HG03520 (cell line): ENCODE data around the gene KCNJ5.
A peak's percentile ranks its signal among the peaks of the same experiment; 100 is the strongest.

Experiments used
- ATAC-seq: cut with Tn5 transposase; IDR thresholded peaks from one replicate; pipeline ENCODE4 v1.9.1; 2021; ENCODE audit warnings: mild to moderate bottlenecking, moderate library complexity; ENCODE audit not compliant: unreplicated experiment

KCNJ5 gene

DNA sequence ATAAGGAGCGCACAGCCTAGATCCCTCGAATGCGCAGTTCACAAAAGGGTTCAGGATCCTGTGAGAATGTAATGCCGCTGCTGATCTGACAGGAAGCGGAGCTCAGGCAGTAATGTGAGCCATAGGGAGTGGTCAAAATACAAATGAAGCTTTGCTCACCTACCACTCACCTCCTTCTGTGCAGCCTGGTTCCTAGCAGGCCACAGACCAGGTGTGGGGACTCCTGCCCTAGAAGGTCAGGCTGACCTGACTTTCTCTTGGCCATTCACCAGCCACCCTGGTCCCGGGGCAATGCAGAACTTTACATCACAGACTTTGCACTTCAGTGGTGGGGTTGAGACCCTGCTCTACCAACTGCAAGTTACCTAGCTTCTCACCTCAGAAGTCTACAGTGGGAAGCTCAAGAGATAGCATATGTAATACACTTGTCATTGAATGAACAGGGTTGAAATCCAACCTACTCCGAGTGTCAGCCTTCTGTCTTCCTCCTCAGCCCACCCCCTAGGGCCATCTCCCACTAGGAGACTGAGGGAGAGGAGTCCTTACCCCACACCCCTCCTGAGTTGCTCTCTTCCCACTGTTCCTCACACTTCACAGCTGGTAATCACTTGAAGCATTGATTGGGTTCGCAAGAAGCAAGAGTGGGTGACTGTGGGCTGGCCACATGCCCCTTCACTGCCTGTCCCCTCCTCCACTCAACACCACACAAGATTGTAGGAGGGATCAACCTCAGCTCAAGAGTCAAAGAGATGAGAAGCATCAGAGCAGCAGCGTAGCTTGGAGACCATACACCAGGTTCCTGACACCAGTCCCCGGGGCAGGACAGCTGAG lies 22.1 kb upstream of the KCNJ5 start:
- ATAC-seq, result no peak

DNA sequence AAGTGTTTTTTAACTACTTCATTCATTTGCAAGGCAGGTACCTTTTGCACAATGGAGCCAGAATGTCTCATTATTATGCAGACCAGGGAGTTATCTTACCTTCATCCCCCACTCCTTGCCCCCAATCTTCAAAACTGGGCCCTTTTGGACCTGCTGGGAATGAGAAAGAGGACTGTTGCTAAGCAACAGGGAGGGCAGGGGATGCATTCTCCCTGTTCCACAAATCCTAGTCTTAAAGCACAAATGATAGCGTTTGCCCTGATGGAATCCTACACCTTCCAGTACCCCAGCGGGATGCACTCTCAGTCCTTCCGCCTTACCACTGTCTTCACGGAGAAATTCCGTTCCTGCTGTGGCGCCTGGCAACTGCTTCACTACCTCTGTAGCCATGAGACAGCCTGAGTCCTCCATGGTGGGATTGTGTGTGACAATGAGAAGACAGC lies 20.0 kb upstream of the KCNJ5 start:
- no peak for ATAC-seq

DNA sequence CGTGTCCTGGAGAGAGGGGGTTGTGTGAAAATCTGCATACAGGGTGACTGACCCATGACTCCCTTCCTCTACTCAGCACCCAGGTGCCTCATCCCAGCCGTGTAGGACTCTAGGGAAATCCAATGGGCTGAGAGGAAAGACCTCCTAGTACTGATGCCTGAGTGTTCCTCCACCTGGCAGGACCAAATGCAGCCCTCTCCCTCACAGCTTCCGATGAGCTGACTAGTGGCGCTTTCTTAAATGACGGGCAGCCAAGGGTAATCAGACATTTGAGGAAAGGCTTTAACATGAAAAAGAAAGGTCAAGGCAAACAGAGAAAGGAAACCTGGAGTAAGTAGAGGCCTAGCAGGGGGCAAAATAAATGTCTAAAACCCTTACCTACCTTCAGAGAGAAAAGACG lies 19.1 kb upstream of the KCNJ5 start:
- no peak for ATAC-seq

DNA sequence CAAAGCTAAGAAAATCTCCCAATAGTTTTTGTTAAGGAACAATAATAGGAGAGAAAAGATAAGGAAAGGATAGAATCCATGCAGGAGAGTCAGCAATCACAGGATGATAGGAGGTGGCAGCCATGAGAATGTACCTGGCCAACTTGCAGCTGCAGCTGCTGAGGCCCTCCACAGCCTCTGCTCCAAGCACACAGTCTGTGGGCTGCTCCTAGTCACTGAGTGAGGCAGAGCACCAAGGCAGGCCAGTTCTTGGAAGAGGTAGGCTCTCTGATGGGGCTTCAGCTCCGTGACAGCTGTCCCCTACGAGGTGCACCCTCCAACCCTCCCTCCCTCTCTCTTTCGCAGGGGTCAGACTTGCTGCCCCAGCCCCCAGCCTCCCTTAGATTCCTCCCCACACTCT lies 18.6 kb upstream of the KCNJ5 start:
- no peak for ATAC-seq

DNA sequence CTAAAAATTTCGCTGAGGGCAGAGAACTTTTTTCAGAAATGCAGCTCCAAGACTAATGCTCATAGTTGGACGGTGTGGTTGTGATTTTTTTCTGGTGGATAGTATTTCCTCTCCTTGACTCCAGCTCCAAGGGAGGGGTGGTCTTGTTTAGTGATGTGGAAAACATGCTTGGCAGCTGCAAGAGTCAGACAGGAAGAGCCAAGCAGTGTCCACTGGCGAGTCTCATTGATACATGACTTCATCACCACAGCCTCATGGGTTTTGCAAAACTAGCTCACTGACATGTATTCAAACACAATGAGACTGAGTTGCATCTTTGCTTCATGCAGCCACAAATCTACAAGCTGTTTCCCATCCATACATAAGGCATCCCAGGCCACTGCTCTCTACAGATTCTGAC lies 16.7 kb upstream of the KCNJ5 start:
- ATAC-seq, result no peak

DNA sequence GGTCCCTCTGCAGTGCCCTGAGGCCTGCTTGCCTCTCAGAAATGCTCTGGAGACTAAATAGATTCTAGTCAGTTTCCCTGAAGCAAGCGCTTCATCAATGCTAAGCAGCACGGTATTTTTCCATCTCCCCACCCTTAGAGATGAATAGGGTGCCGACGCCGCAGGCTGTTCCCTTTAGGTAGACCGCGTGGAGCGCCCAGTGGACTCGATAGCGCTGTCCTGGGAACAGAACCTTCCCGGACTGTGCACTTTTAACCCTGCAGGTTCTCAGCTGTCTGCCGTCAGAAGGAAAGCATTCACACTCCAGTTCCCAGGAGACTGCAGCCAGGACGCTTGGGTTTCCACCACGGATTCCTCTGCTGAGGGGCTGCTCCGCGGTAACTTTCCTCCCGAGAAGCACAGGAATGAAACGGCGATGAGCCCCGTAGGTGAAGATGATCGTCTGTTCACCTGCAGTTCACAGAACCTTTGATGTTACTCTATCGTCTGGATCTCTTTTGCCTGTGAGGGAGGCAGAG lies 15.0 kb upstream of the KCNJ5 start:
- no peak for ATAC-seq

DNA sequence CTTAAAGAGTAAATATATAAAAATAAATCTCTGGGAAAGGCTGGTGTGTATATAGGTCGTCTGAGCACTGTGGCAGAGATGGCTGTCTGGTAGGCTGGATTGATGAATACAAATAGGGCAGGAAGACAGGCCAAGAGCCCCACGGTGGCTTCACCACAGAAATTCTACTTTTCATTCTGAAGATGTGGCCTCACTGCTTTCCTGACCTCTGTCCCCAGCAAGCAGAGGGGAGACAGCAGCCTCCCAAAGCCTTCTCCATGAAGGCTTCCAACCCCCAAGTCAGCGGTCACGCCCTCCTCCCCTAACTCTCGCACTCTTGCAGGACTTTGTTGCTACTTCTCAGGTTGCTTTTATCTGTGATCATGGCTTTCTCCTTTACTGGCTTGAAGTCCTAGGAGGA lies 13.4 kb upstream of the KCNJ5 start:
- ATAC-seq, result no peak

DNA sequence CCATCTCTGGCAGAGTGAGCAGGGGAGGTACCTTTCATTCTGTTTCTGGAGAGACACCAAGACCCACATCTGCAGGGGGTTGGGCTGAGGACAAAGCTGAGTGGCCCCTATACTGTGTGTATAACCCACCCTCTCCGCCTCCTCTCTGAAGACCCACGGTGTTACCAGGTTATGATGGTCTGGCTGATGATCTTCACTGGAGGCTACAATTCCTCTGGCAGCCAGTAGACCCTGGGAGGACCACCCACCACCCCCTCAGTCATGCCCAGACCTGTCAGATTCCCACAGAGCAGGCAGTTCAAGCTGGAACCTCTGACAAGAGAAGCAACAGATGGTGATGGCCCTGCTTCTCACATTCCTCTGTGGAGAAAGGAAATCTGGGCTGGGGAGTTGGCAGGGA lies 12.7 kb upstream of the KCNJ5 start:
- ATAC-seq, result no peak

DNA sequence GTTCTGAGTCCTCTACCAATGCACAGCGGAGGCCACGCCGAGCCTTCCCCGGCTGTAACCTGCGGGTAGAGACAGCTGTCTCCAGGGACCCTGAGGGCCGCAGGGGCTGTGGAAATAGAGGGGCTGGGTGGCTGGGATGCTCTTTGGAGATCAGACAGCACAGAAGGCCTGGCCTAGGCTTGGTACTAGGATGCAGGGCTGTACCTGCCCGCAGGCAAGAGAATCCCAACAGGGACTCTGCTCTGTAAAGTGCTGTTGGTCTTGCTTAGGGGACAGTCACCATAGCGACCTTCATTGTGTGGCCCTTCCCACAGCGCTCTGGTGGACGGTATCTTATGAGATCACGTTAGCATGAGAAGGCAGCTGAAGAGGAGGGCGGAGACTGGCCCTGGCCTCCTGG lies 11.3 kb upstream of the KCNJ5 start:
- ATAC-seq, result no peak

DNA sequence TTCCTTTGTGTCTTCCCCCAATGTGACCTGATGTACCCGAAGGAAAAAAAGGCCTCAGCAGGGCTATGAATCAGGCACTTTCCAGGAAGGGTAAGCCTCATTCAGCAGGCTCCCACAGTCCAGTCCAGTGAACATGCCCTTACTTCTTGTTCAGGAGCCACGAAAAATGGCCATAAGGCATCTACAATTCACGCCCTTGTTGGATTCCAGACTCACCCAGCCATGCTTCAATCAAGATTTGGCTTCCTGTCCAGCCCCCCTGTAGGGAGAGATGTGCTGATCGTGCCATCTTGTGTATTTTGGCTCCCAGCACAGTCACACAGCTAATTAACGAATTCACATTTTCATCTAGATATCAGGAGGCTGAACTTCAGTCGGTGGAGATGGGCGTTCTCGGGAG lies 9.9 kb upstream of the KCNJ5 start:
- ATAC-seq, result no peak

DNA sequence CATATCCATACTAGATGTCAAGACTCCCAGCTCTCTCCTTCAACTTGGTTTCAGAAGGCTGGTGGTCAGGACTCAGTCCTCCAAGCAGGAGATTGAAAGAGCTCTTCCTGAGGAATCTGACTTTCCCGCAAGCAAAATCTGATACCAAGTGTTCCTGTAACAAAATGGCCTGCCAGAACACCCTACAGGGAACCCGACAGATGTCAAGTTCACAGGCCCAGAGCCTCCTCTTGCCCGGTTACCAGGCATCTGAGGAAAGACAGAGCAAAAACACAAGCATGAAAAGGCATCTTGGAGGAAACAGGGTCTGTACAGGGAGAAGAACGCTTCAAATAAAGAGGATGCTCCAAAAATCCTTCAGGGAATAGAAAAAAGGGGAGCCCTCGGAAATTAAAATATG lies 8.7 kb upstream of the KCNJ5 start:
- no peak for ATAC-seq

DNA sequence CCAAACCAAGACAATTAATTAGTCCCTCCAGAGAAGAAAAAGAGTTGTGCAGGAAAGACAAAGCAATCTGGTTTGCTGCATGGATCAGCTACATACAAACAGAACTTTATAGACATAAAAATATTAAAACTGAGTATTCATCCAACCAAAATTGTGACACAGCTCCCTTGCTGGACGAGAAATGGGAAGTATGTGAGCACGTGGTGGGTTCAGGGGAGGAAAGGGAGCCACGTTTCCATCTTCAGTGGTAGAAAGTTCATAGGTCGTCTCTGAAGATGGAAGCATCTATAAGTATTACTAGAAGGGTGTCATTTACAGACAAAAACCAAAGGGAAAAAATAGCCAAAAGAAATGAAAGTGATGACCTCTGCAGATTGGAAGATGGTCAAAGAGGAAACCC lies 7.1 kb upstream of the KCNJ5 start:
- no peak for ATAC-seq

DNA sequence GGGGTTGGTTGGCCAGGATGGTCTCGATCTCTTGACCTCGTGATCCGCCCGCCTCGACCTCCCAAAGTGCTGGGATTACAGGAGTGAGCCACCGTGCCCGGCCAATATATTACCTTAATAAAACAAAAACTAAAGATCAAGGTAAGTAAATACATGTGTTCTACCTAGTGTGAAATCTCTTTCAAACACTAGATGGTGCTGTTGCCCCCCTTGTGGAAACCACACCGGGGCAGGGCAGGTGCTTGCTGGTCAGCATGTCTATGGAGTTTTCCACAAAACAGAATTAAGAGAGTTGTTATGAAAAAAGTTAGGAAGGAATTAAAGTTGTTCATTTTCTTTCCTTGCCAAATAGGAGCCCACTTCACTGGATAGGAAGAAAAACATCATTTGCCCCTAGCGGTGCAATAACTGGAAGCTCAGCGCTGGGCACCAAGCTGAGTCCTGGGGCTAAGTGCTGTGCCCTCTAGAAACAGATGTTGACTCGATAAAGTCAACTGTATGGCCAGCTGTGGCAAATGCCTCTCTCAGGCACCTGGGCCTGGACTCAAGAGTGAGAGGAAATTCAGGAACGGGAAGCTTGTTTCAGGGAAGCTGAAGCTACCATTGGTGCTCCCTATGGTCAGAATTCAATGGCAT lies 6.3 kb upstream of the KCNJ5 start:
- ATAC-seq, result peak; percentile 83

DNA sequence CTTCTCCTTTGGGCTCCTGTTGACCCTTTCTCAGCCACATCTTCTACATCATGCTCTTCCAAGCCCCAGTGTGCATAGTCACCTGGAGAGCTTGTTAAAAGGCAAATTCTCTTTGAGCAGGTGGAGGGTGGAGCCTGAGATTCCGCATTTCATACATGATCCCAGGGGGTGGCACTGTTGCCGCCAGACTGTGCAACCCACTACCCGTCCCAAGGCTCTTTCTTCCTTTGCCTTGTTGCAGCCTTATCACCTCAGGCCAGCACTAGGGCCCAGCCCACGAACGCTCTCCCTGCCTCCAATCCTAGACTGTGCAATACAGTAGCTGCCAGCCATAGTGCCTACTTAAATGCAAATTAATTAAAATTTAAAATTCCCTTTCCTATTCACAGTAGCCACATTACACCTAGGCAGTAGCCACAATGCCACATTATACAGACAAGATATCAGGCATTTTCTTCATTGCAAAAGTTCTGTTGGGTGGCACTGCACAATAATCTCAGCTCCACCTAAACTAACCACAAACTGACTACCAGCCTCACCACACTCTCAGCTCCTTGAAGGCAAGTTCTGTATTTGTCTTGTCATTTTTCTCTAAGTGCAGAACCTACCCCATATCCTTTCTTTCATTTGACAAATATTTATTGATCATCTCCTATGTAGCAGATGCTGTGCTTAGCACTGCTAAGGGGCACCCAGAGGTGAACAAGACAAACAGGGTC lies 4.6 kb upstream of the KCNJ5 start:
- no peak for ATAC-seq

DNA sequence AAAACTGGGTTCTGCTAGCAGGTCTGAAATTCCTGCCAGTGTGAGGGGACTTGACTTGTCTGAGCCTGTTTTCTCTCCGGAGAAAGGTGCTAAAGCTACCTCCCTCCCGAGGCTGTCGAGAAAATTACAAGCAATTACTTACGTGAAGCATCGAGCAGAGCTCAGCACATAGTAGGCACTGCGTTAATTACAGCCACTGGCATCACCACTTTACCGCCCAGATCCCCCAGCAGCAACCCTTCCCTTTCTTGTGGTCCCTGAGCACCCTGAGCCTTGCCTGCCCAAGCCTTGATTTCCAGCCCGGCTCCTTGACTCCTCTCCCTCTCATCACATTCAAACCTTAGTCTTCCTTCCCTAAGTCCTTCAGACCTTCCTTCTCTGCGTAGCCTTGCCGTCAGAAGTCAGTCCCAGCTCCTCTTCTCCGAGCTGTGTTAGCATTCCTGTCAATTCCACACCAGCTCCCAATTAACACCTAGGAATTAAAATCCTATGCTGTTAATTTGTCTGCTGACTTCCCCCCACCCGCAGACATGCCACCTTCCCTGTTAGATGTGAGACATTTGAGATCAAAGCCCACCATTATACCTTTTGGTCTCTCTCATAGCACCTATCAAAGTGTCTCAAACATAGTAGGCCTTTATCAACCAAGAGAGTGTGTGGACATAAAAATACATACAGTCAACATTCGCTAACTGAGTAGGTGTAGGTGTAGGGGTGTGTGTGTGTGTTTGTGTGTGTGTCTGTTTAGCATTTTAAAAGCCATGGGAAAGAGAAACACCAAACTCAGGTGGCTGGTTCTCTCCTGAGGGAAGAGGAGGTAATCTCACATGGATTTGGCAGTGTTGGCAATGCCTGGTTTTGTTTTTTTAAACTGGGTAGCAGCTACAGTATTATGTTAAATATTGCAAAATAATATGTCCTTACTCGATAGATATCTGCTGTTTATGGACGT lies 2.8 kb upstream of the KCNJ5 start:
- no peak for ATAC-seq

DNA sequence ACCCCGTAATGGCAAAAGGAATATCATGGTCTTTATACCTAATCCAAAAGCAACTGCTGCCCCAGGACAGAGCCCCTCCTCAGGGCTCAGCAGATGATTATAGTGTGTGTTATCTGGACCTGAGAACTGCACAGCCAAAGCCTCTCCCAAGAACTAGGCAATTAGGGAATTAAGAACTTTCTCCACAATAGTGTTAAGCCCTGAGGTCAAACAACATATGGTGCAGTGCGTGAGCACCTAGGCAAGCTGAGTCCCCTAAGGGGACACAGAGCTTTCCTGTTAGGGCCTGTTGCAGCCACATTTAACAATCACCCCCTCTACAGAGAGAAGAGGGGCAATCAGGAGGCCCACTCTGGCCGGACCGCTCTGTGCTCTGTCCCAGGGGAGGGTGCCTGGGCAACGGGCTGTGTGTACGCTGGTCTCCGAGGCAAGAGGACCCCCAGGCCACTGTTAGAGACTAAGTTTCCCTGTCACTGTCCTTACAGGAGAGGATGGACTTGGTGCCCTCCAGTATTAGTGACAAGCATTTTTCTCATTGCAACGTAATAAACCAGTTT lies 1.4 kb upstream of the KCNJ5 start:
- ATAC-seq, result no peak

DNA sequence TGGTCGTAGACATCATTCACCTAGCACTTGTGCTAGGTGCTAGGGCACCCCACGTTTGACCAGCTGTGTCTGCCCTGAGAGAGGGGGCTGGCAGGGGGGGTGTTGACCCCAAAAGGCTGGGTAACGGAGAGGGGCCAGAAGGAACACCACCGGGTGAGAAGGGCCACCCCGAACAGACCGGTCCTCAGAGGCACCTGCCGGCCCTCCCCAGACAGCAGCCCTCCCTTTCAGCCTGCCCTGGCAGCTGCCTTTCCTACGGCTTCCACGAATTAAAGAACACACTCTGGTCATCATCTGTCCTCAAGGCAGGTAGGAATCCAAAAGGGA lies 977 bp upstream of the KCNJ5 start:
- no peak for ATAC-seq

DNA sequence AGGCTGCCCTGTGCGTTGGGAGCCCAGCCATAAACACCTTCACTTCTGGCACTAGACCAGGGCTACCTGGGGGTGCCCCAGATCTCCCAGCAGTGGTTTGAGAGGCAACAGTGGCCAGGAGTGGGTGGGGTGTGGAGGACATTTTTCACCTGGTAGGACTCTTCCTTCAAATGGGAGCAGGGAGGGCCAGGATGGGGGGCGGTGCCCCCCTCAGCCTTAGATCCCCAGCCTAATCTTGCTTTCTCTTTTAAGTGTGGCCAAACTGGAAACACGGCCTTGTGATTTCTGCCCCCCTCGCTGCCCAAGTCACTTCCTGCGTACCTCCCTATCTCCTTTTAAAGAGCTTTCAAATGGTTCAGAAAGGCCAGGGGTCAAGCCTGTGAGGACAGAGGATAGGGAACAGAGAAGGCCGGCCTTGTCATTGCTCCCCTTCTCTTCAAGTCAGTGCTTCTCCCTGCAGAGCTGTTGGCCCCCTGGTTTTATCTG lies 800 bp downstream of the KCNJ5 start:
- ATAC-seq, result no peak

DNA sequence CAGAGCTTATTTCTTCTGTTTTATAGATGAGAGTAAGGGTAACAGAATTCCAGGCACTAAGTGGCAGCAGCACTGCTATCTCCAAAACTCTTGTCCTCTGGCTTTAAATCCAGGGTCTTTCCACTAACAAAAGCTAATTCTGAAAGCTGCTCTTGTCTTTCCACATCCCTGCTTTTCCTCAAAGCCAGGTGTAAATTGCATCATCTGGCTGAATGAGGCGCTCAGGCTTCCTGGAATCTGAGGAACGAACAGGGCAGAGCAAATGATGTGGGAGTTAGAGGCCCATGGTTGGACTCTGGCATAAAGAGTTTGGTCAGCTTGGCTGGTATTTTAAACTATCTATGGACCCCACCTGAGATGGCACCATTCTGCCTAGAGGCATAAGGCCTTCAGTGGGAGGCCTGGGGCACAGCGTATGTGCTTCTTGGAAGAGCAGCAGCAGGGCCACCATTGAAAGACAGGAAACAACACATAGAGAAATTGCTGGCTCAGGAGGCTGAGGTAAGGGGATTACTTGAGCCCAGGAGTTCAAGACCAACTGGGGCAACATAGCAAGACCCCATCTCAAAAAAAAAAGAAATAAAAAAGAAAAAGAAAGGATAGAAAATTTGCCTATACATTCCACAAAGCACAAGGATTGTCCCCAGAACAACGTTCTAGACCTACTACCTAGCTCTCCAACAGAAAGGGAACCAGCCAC lies 1.9 kb downstream of the KCNJ5 start:
- no peak for ATAC-seq
